H1 (cell line): ENCODE data around the gene CD37. TPM values are rescaled to one million over a fixed set of nuclear protein-coding genes. Genes with fewer than 3 reads are reported as not detected.
"Not testable (repeated sequence)": the region's sequence is repeated elsewhere in the genome, so short reads cannot be mapped to it uniquely, and the experiment has no call there.

Source experiments
- CTCF ChIA-PET: fragments of 300-600 bp; sonication (Branson Sonifier 250); formaldehyde crosslinking; loops from one replicate; lab custom pipeline; 2021; ENCODE audit not compliant: partially characterized antibody; lab: Charles Lee
- POLR2A ChIA-PET: fragments of 300-600 bp; sonication (Branson Sonifier 250); formaldehyde crosslinking; loops from one replicate; lab custom pipeline; 2021; ENCODE audit warnings: inconsistent platforms; ENCODE audit not compliant: partially characterized antibody; lab: Charles Lee
- DNase-seq, 2 experiments: peaks; one replicate each; pipeline versions ENCODE4 v3.0.0 to v3.0.0-alpha.2; 2010 to 2022; ENCODE audit warnings: low spot score in 2 of 2, low read depth in 1 of 2, mixed read lengths in 1 of 2
- FAIRE-seq: peaks from 2 replicates; lab custom pipeline; 2011; peaks lifted over from hg19 to GRCh38; lab: Jason Lieb, UNC
- H2AFZ ChIP-seq: 2 replicates; pipeline ENCODE4 v1.8.1; 2012; ENCODE audit warnings: low read length, inconsistent platforms
- H2AK5ac ChIP-seq: 2 replicates; pipeline ENCODE4 v1.6.1; 2013; ENCODE audit warnings: low read depth, low read length
- H2BK120ac ChIP-seq: replicated peaks from 2 replicates; pipeline ENCODE3; 2013; ENCODE audit warnings: low read depth, low read length, inconsistent platforms
- H2BK12ac ChIP-seq: 2 replicates; pipeline ENCODE4 v1.6.1; 2013; ENCODE audit warnings: low read depth, low read length
- H2BK15ac ChIP-seq: 2 replicates; pipeline ENCODE4 v1.6.1; 2013; ENCODE audit warnings: low read length
- H2BK20ac ChIP-seq: 2 replicates; pipeline ENCODE4 v1.6.1; 2013; ENCODE audit warnings: low read length
- H2BK5ac ChIP-seq: 2 replicates; pipeline ENCODE4 v1.6.1; 2013; ENCODE audit warnings: low read depth, low read length
- H3K14ac ChIP-seq: 2 replicates; pipeline ENCODE4 v1.6.1; 2013; ENCODE audit warnings: inconsistent platforms; ENCODE audit not compliant: insufficient read length
- H3K18ac ChIP-seq: 2 replicates; pipeline ENCODE4 v1.6.1; 2013; ENCODE audit warnings: low read length; ENCODE audit errors: extremely low read depth
- H3K23ac ChIP-seq: 2 replicates; pipeline ENCODE4 v1.6.1; 2013; ENCODE audit warnings: inconsistent platforms; ENCODE audit not compliant: insufficient read length
- H3K23me2 ChIP-seq: 2 replicates; pipeline ENCODE4 v1.6.1; 2013; ENCODE audit warnings: low read depth, low read length
- H3K27ac ChIP-seq: 2 replicates; pipeline ENCODE4 v1.6.1; 2011; ENCODE audit warnings: low read depth, low read length, inconsistent platforms
- H3K27me3 ChIP-seq, 4 experiments: replicated peaks in 1 of 4; 1 replicate in 1 of 4; 2 replicates in 3 of 4; pipeline versions ENCODE4 v1.6.1 to v1.8.1; 2011 to 2013; ENCODE audit warnings: low read length in 3 of 4, mild to moderate bottlenecking in 3 of 4, inconsistent platforms in 2 of 4, mixed read lengths in 2 of 4, moderate library complexity in 1 of 4; ENCODE audit not compliant: control insufficient read depth in 3 of 4, insufficient read depth in 3 of 4; ENCODE audit errors: extremely low read depth in 1 of 4
- H3K36me3 ChIP-seq, 4 experiments: 2 replicates each; pipeline versions ENCODE4 v1.6.1 to v1.8.1; 2011 to 2013; ENCODE audit warnings: mild to moderate bottlenecking in 4 of 4, low read length in 3 of 4, moderate library complexity in 2 of 4, control low read depth in 1 of 4, inconsistent platforms in 1 of 4; ENCODE audit not compliant: insufficient read depth in 4 of 4, control insufficient read depth in 2 of 4
- H3K4ac ChIP-seq: replicated peaks from 2 replicates; pipeline ENCODE3; 2013; ENCODE audit warnings: low read length, low read depth, mixed read lengths, inconsistent platforms; ENCODE audit not compliant: insufficient read length
- H3K4me1 ChIP-seq, 4 experiments: replicated peaks in 1 of 4; 1 replicate in 1 of 4; 2 replicates in 3 of 4; pipeline versions ENCODE4 v1.6.1 to v1.8.1; 2011 to 2013; ENCODE audit warnings: low read length in 3 of 4, inconsistent platforms in 2 of 4, mixed read lengths in 1 of 4; ENCODE audit not compliant: insufficient read depth in 4 of 4, control insufficient read depth in 3 of 4
- H3K4me2 ChIP-seq, 2 experiments: 2 replicates each; pipeline versions ENCODE4 v1.6.1 to v1.8.1; 2011 to 2013; ENCODE audit warnings: low read depth in 2 of 2, low read length in 2 of 2, control low read depth in 1 of 2, inconsistent platforms in 1 of 2, mild to moderate bottlenecking in 1 of 2; ENCODE audit not compliant: insufficient read depth in 1 of 2
- H3K4me3 ChIP-seq, 4 experiments: fragments of 200-600, 300-600 bp in 1 of 4; sonication (generic), shearing (Covaris generic), sonication (Bioruptor Twin) in 1 of 4; 2 replicates each; pipeline versions ENCODE4 v1.5.1 to v1.8.1; 2011 to 2016; ENCODE audit warnings: low read length in 4 of 4, low read depth in 3 of 4, control low read depth in 2 of 4, inconsistent platforms in 2 of 4, mild to moderate bottlenecking in 2 of 4, mixed read lengths in 1 of 4, moderate library complexity in 1 of 4; ENCODE audit not compliant: insufficient read depth in 2 of 4; ENCODE audit errors: extremely low read depth in 1 of 4
- H3K56ac ChIP-seq: replicated peaks from 2 replicates; pipeline ENCODE3; 2013; ENCODE audit warnings: low read depth, mild to moderate bottlenecking, mixed read lengths, low read length, inconsistent platforms; ENCODE audit not compliant: insufficient read length
- H3K79me1 ChIP-seq: 2 replicates; pipeline ENCODE4 v1.6.1; 2013; ENCODE audit warnings: low read depth, low read length, control low read depth
- H3K79me2 ChIP-seq, 2 experiments: 2 replicates each; pipeline versions ENCODE4 v1.6.1 to v1.8.1; 2012 to 2013; ENCODE audit warnings: low read length in 2 of 2, mild to moderate bottlenecking in 2 of 2, inconsistent platforms in 1 of 2; ENCODE audit not compliant: insufficient read depth in 2 of 2, control insufficient read depth in 1 of 2
- H3K9ac ChIP-seq, 4 experiments: replicated peaks in 1 of 4; 1 replicate in 1 of 4; 2 replicates in 3 of 4; pipeline versions ENCODE4 v1.6.1 to v1.8.1; 2011 to 2013; ENCODE audit warnings: low read depth in 3 of 4, low read length in 3 of 4, control low read depth in 2 of 4, mild to moderate bottlenecking in 2 of 4, moderate library complexity in 2 of 4, inconsistent platforms in 1 of 4; ENCODE audit errors: extremely low read depth in 1 of 4
- H3K9me3 ChIP-seq, 2 experiments: 2 replicates each; pipeline versions ENCODE4 v1.6.1 to v1.8.1; 2012 to 2013; ENCODE audit warnings: mild to moderate bottlenecking in 2 of 2, moderate library complexity in 2 of 2, control low read depth in 1 of 2, inconsistent platforms in 1 of 2, low read depth in 1 of 2, low read length in 1 of 2, mixed read lengths in 1 of 2; ENCODE audit not compliant: insufficient read depth in 2 of 2
- H4K20me1 ChIP-seq, 2 experiments: replicated peaks in 1 of 2; 2 replicates each; pipeline versions ENCODE3 to v1.8.1; 2011 to 2013; ENCODE audit warnings: inconsistent platforms in 2 of 2, low read length in 2 of 2, mild to moderate bottlenecking in 1 of 2; ENCODE audit not compliant: insufficient read depth in 2 of 2, control insufficient read depth in 1 of 2
- H4K5ac ChIP-seq: 2 replicates; pipeline ENCODE4 v1.6.1; 2013; ENCODE audit warnings: low read length, low read depth, mixed read lengths, inconsistent platforms; ENCODE audit not compliant: insufficient read length
- H4K8ac ChIP-seq: 2 replicates; pipeline ENCODE4 v1.8.0; 2013; ENCODE audit warnings: mild to moderate bottlenecking, moderate library complexity, low read length, inconsistent platforms; ENCODE audit not compliant: insufficient read depth; ENCODE audit errors: extremely low read depth
- H4K91ac ChIP-seq: replicated peaks from 2 replicates; pipeline ENCODE3; 2013; ENCODE audit warnings: low read length, mixed read lengths, inconsistent platforms; ENCODE audit not compliant: insufficient read length
- WGBS, 2 experiments: shearing (Covaris generic) in 1 of 2; methylation state at CpG; one replicate each; pipeline versions ENCODE4 v1.1.6 to v1.1.7; 2013 to 2015; ENCODE audit warnings: low lambda C conversion rate in 2 of 2, mixed read lengths in 2 of 2, inconsistent platforms in 1 of 2, low coverage in 1 of 2, missing lambda C conversion rate in 1 of 2; ENCODE audit not compliant: insufficient replicate concordance in 2 of 2, insufficient coverage in 1 of 2, insufficient read length in 1 of 2; ENCODE audit errors: extremely low coverage in 1 of 2, missing lambda C conversion rate in 1 of 2; 5-methylcytosine and 5-hydroxymethylcytosine counted together
- polyA plus RNA-seq, 7 experiments: library from polyadenylated mRNA; depleted of rRNA in 3 of 7; stranded (reverse) in 5 of 7; unstranded in 2 of 7; fragments of >200 nt in 5 of 7; fragments of 200-250 nt in 2 of 7; gene quantifications; 1 replicate in 5 of 7; 2 replicates in 1 of 7; 4 replicates in 1 of 7; pipeline versions ENCODE4 v1.2.1 to v1.2.3, GENCODE V29; 2011 to 2013; ENCODE audit warnings: missing spikeins in 2 of 7, mixed read lengths in 2 of 7
- total RNA-seq: library from RNA; stranded (reverse); fragmentation: NEBNext Ultra II Directional; extraction: Animal tissue kit (Norgen Biotek cat#: 25700); gene quantifications from 2 replicates; pipeline ENCODE4 v1.2.1, GENCODE V29; 2021

Gene CD37
- total and polyA plus RNA-seq, 2 of the 8 experiments (the other 6 are each of a cell fraction or from before 2014, with no cell fraction given): not detected

- H2AK5ac ChIP-seq, H3K14ac ChIP-seq, H3K18ac ChIP-seq, H2BK5ac ChIP-seq, H3K4ac ChIP-seq, H2BK20ac ChIP-seq, H4K20me1 ChIP-seq, H3K56ac ChIP-seq, H3K79me2 ChIP-seq, H3K4me2 ChIP-seq, FAIRE-seq, H3K27ac ChIP-seq, H3K27me3 ChIP-seq, H4K5ac ChIP-seq, H2AFZ ChIP-seq, H3K36me3 ChIP-seq, H3K4me1 ChIP-seq, H3K79me1 ChIP-seq, H2BK12ac ChIP-seq, H3K9ac ChIP-seq, H3K4me3 ChIP-seq, H4K8ac ChIP-seq, H2BK15ac ChIP-seq, DNase-seq, H4K91ac ChIP-seq, H3K23me2 ChIP-seq, H2BK120ac ChIP-seq, H3K23ac ChIP-seq, H3K9me3 ChIP-seq: not testable (repeated sequence)
- CTCF ChIA-PET: interaction anchor here (0.6 to 3.1 kb wide), 5 partner anchors 11 to 99 kb away, joined by 3 to 11 read pairs (median 3); no protein-coding TSS in a partner anchor
- WGBS, 2 experiments: 92% methylated on average over 13 of the region's 13 CpGs; no CpG with 5 or more reads in 1 of the 2 experiments
- POLR2A ChIA-PET: interaction anchor here (0.8 to 1.4 kb wide), 2 partner anchors 13 to 17 kb away, joined by 3 read pairs; no protein-coding TSS in a partner anchor
Measured at GRCh38 chr19:49325756-49326155, 9.4 kb upstream of the CD37 start.
